Measurements from ENCODE around the gene MYO1H. TPM values are rescaled to one million over a fixed set of nuclear protein-coding genes. Genes with fewer than 3 reads are reported as not detected.
"Not testable (repeated sequence)": the region's sequence is repeated elsewhere in the genome, so short reads cannot be mapped to it uniquely, and the experiment has no call there.

Gene MYO1H
- total and polyA plus RNA-seq, 12 donors = 0.03 to 0.08 TPM; not detected in 10

- Histone ChIP-seq H3K27me3 (peaks cover 23% of the 10 kb centered on the region), H3K4me3 (peak within 1 kb of the TSS in 2 of 4 donors; percentile 3 to 50), H3K9me3 (replicated peaks in 1 of 3) (no peaks in the 10 kb centered on the region), H3K36me3 (replicated peaks in 1 of 2) (no peaks in the 10 kb centered on the region), H3K4me1 (replicated peaks in 1 of 2) (peaks cover 12 to 14% of the 10 kb centered on the region in 2 donors), H3K27ac (no peak within 1 kb of the TSS)
- intact Hi-C loops (cut with DNase I) = no loop called here
- no peak for DNase-seq
- TF ChIP-seq POLR2A (IDR thresholded peaks at IDR 0.05) (no peak), CTCF (IDR thresholded peaks at IDR 0.05) (no peak)
- WGBS, 4 donors = 10 to 48% (median 20%) methylated on average over 8 to 43 of the region's 43 CpGs
Observed at GRCh38 chr12:109308534-109309380, 38.9 kb upstream of the MYO1H start, which contains the start of gene FOXN4. Gene FOXN4 (minus strand): TSS chr12:109309284. CDS start chr12:109308321, 963 bp downstream.

- H3K27me3 ChIP-seq = peaks cover 23% of the 10 kb centered on the region
- H3K4me3 ChIP-seq = peak overlapping the region in 2 of 4 donors; percentile 3 to 50
- no peak overlapping the region for H3K27ac ChIP-seq
- no peak for DNase-seq
- TF ChIP-seq CTCF (IDR thresholded peaks at IDR 0.05) (no peak), POLR2A (IDR thresholded peaks at IDR 0.05) (no peak)
- no peaks in the 10 kb centered on the region for H3K36me3 ChIP-seq (replicated peaks in 1 of 2)
- 0% methylated on average over 12 to 99 of the region's 99 CpGs for WGBS, 4 donors
- H3K4me1 ChIP-seq (replicated peaks in 1 of 2) = peaks cover 12 to 14% of the 10 kb centered on the region in 2 donors
- intact Hi-C loops (cut with DNase I) = no loop called here
- H3K9me3 ChIP-seq (replicated peaks in 1 of 3) = no peaks in the 10 kb centered on the region
Observed at GRCh38 chr12:109309381-109310246, 38.1 kb upstream of the MYO1H start.

GRCh38 chr12:109310247-109311125 is 37.2 kb upstream of the MYO1H start:
- Histone ChIP-seq H3K27me3 (peaks cover 23% of the 10 kb centered on the region), H3K27ac (no peak overlapping the region), H3K36me3 (replicated peaks in 1 of 2) (no peaks in the 10 kb centered on the region), H3K4me3 (peak overlapping the region in 1 of 4 donors; percentile 50), H3K9me3 (replicated peaks in 1 of 3) (no peaks in the 10 kb centered on the region), H3K4me1 (replicated peaks in 1 of 2) (peaks cover 12 to 14% of the 10 kb centered on the region in 2 donors)
- DNase-seq = no peak
- intact Hi-C loops (cut with DNase I) = no loop called here
- TF ChIP-seq POLR2A (IDR thresholded peaks at IDR 0.05) = no peak
- TF ChIP-seq CTCF (IDR thresholded peaks at IDR 0.05) = no peak
- 12 to 31% (median 13%) methylated on average over 11 to 33 of the region's 33 CpGs for WGBS, 4 donors

GRCh38 chr12:109321294-109321693 is 26.4 kb upstream of the MYO1H start:
- H3K4me1 ChIP-seq (replicated peaks in 1 of 2); H3K9me3 ChIP-seq (replicated peaks in 1 of 3); H3K4me3 ChIP-seq; intact Hi-C loops (cut with DNase I); H3K27ac ChIP-seq; H3K36me3 ChIP-seq (replicated peaks in 1 of 2); H3K27me3 ChIP-seq; DNase-seq: not testable (repeated sequence)
- WGBS, 4 donors = 77 to 88% (median 86%) methylated on average over 5 to 8 of the region's 8 CpGs

Data from adrenal gland (tissue), 12 donors.